Osteoblast (primary cell): Measurements from ENCODE around the gene MVD. TPM values are rescaled to one million over a fixed set of nuclear protein-coding genes. Genes with fewer than 3 reads are reported as not detected.

Experiments
- DNase-seq: peaks from one replicate; pipeline ENCODE4 v3.0.0; 2011; ENCODE audit warnings: low spot score, mixed read lengths; ENCODE audit not compliant: insufficient read length; ENCODE audit errors: missing footprints
- H2AFZ ChIP-seq: 2 replicates; pipeline ENCODE4 v1.6.0; 2011; ENCODE audit warnings: mild to moderate bottlenecking, low read length
- H3K27ac ChIP-seq: 2 replicates; pipeline ENCODE4 v1.5.1; 2011; ENCODE audit warnings: mild to moderate bottlenecking, low read depth, low read length, moderate library complexity
- H3K27me3 ChIP-seq: 2 replicates; pipeline ENCODE4 v1.6.0; 2012; ENCODE audit warnings: mild to moderate bottlenecking, control low read depth, inconsistent platforms, low read length, moderate library complexity; ENCODE audit not compliant: insufficient read depth
- H3K36me3 ChIP-seq: 2 replicates; pipeline ENCODE4 v1.5.1; 2011; ENCODE audit warnings: mild to moderate bottlenecking, low read length, control low read depth, moderate library complexity; ENCODE audit not compliant: insufficient read depth
- H3K4me1 ChIP-seq: 2 replicates; pipeline ENCODE4 v1.5.1; 2011; ENCODE audit warnings: mild to moderate bottlenecking, low read length, control low read depth, moderate library complexity; ENCODE audit not compliant: insufficient read depth
- H3K4me2 ChIP-seq: 2 replicates; pipeline ENCODE4 v1.6.0; 2011; ENCODE audit warnings: mild to moderate bottlenecking, low read length; ENCODE audit not compliant: insufficient read depth
- H3K4me3 ChIP-seq: fragments of 200-600 bp; sonication (generic); 3 replicates; pipeline ENCODE4 v1.5.1; 2012; ENCODE audit warnings: mild to moderate bottlenecking, low read length, inconsistent platforms; ENCODE audit not compliant: insufficient read depth
- H3K79me2 ChIP-seq: 2 replicates; pipeline ENCODE4 v1.6.0; 2012; ENCODE audit warnings: mild to moderate bottlenecking, low read length, control low read depth, inconsistent platforms; ENCODE audit not compliant: insufficient read depth
- H3K9me3 ChIP-seq: 2 replicates; pipeline ENCODE4 v1.5.1; 2011; ENCODE audit warnings: low read depth, low read length, control low read depth
- H4K20me1 ChIP-seq: 2 replicates; pipeline ENCODE4 v1.6.0; 2012; ENCODE audit warnings: mild to moderate bottlenecking, low read length, control low read depth; ENCODE audit not compliant: insufficient read depth
- total RNA-seq: library from RNA; depleted of rRNA; stranded (reverse); fragments of >200 nt; gene quantifications from 2 replicates; pipeline ENCODE4 v1.2.3, GENCODE V29; 2012
- TF ChIP-seq, protein P1 (sequence below): IDR thresholded peaks from 2 replicates; pipeline ENCODE4 v1.5.1; 2011; ENCODE audit warnings: mild to moderate bottlenecking, low read depth, low read length, moderate library complexity; ENCODE audit errors: extremely low read depth

MVD gene
- total RNA-seq, 1 donor, result 67.3 TPM

DNA sequence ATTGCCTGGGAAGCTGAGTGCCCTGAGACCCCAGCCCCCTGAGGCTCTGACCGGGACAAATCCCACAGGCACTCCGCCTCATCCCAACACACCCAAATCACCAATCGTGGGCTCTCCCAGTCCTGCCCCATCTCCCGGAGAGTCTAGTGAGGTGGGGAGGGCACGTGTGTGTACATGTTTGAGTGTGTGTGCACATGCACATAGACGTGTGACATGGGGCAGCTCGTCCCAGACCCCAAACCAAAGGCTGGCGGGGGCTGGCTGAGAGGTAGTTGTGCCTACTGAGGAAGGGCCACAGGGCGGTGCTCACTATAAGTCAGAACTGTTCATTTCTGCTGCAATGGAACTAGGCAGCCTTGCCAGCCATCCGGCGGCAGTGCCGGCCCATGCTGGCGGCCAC lies 14.8 kb upstream of the MVD start:
- Histone ChIP-seq H4K20me1 (peaks cover 2% of the 10 kb centered on the region), H3K4me1 (peaks cover 7% of the 10 kb centered on the region), H3K27ac (no peak overlapping the region), H3K4me3 (no peak overlapping the region), H3K36me3 (peaks cover 5% of the 10 kb centered on the region), H3K4me2 (peak overlapping the region; percentile 28), H3K79me2 (no peaks in the 10 kb centered on the region), H3K27me3 (peaks cover 37% of the 10 kb centered on the region), H2AFZ (no peak overlapping the region), H3K9me3 (no peaks in the 10 kb centered on the region)
- DNase-seq, result no peak
- TF ChIP-seq, protein P1, sequence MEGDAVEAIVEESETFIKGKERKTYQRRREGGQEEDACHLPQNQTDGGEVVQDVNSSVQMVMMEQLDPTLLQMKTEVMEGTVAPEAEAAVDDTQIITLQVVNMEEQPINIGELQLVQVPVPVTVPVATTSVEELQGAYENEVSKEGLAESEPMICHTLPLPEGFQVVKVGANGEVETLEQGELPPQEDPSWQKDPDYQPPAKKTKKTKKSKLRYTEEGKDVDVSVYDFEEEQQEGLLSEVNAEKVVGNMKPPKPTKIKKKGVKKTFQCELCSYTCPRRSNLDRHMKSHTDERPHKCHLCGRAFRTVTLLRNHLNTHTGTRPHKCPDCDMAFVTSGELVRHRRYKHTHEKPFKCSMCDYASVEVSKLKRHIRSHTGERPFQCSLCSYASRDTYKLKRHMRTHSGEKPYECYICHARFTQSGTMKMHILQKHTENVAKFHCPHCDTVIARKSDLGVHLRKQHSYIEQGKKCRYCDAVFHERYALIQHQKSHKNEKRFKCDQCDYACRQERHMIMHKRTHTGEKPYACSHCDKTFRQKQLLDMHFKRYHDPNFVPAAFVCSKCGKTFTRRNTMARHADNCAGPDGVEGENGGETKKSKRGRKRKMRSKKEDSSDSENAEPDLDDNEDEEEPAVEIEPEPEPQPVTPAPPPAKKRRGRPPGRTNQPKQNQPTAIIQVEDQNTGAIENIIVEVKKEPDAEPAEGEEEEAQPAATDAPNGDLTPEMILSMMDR, result no peak

DNA sequence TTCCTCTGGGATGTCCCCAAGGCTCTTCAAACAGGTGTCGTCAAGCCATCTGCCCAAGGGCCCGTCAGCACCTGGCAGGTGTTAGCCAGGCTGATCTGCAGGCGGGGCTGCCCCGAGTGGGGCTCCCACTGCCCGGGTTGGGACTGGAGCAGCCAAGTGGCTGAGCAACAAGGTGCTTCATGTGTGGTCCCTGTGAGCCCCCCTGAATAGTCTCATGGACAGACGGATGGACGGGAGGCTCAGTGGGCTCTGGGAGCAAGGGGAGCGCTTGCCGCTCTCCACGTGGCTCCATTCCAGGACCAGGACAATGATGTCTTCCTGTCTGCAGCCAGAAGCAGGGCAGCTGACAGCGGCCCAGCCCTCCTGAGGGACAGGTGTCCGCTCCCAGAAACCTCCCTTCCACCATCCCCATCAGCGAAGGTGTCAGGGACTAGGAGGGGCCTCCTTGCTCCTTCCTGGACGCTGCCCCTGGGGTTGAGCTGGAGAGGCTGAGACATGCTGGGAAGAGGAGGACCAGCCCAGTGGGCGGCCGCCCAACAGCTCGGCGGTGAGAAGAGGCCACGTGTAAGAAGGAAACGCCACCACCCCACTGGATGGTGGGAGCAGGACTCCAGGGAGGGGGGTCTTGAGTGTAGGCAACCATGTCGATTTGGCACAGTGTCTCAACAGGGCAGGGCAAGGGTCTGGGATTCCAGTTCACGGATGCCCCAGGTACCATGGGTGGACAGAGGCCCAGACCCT lies 13.8 kb upstream of the MVD start:
- Histone ChIP-seq H3K27ac (no peak overlapping the region), H3K9me3 (no peaks in the 10 kb centered on the region), H3K27me3 (peaks cover 31% of the 10 kb centered on the region), H2AFZ (no peak overlapping the region), H3K36me3 (peaks cover 5% of the 10 kb centered on the region), H3K79me2 (no peaks in the 10 kb centered on the region), H3K4me2 (no peak overlapping the region), H3K4me1 (peaks cover 2% of the 10 kb centered on the region), H4K20me1 (peaks cover 2% of the 10 kb centered on the region), H3K4me3 (no peak overlapping the region)
- no peak for DNase-seq
- TF ChIP-seq, protein P1, result no peak

DNA sequence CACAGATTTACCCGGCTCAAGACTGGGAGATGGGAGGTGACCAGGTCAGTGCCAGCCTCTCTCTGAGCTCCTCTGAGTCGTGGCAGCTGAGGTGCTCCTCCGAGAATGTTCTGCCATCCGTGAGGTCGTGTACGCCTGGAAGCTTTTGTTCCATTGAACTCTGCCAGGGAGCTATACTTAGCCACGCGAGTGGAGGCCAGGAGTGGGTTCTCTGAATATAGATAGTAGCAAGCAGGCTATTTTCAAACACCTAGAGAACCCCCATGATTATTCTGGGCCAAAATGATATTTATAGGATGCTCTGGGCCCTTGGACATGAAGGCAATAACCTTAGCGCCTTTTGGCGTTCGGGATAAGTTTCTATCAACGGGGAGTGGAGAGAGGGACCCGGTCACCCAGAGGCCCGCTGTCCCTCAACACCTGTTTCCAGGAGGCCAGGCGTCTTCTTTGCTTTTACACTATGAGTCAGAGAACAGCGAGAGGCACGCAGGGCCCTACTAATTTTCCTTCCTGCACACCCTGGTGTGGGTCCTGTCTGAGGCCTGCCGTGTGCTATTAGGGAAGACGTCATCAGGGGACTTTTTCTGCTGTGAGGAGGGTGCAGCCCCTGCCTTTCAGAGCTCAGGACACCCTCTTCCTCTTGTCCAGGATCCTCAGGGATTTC lies 11.0 kb upstream of the MVD start:
- H3K4me3 ChIP-seq, result no peak overlapping the region
- no peak for DNase-seq
- H3K79me2 ChIP-seq, result no peaks in the 10 kb centered on the region
- H3K27ac ChIP-seq, result no peak overlapping the region
- no peak overlapping the region for H3K4me2 ChIP-seq
- peaks cover 5% of the 10 kb centered on the region for H3K36me3 ChIP-seq
- H3K27me3 ChIP-seq, result peaks cover 16% of the 10 kb centered on the region
- no peak overlapping the region for H2AFZ ChIP-seq
- TF ChIP-seq, protein P1, result no peak
- H3K9me3 ChIP-seq, result no peaks in the 10 kb centered on the region
- peaks cover 6% of the 10 kb centered on the region for H3K4me1 ChIP-seq
- H4K20me1 ChIP-seq, result no peaks in the 10 kb centered on the region

DNA sequence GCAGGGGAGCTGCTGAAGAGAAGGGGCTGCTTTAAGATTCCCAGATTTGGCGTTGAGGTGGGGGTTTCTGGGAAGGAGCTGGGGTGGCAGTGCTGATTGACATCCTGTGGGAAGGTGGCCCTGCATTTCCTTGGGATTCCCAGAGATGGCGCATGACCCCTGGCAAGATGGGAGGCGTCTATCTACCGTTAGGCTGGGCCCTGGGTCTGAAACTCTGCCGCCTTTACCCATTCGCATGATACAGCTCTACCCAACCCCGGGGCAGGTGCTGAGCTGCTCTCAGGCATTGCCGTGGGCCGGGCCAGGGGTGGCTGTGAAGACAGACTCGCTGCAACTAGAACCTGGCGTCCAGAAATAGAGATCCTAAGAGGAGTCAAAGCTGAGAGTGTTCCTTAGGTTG lies 9.9 kb upstream of the MVD start:
- Histone ChIP-seq H3K27ac (no peak overlapping the region), H3K4me3 (no peak overlapping the region), H3K27me3 (peaks cover 6% of the 10 kb centered on the region), H3K36me3 (peaks cover 5% of the 10 kb centered on the region), H3K4me1 (peaks cover 6% of the 10 kb centered on the region), H3K9me3 (no peaks in the 10 kb centered on the region), H2AFZ (no peak overlapping the region), H3K79me2 (no peaks in the 10 kb centered on the region), H3K4me2 (no peak overlapping the region), H4K20me1 (no peaks in the 10 kb centered on the region)
- peak; percentile 51 for DNase-seq
- TF ChIP-seq, protein P1, result peak; percentile 22
